Astrocyte (in vitro differentiated cells and primary cell): Measurements from ENCODE around the gene SPSB1. TPM values are rescaled to one million over a fixed set of nuclear protein-coding genes. Genes with fewer than 3 reads are reported as not detected.
A peak's percentile ranks its signal among the peaks of the same experiment; 100 is the strongest.

Experiments
- DNase-seq: peaks from one replicate; pipeline ENCODE4 v3.0.0-alpha.2; 2010; ENCODE audit warnings: low read depth
- FAIRE-seq: peaks from 2 replicates; lab custom pipeline; 2011; peaks lifted over from hg19 to GRCh38; lab: Jason Lieb, UNC
- H2AFZ ChIP-seq: 2 replicates; pipeline ENCODE4 v1.6.0; 2012; ENCODE audit warnings: low read depth, low read length, inconsistent platforms
- H3K27ac ChIP-seq: 2 replicates; pipeline ENCODE4 v1.5.1; 2011; ENCODE audit warnings: low read depth, low read length, inconsistent platforms
- H3K27me3 ChIP-seq: 2 replicates; pipeline ENCODE4 v1.6.0; 2011; ENCODE audit warnings: low read length, inconsistent platforms; ENCODE audit not compliant: insufficient read depth
- H3K36me3 ChIP-seq: 2 replicates; pipeline ENCODE4 v1.5.1; 2011; ENCODE audit warnings: low read length, inconsistent platforms; ENCODE audit not compliant: insufficient read depth
- H3K4me1 ChIP-seq: 2 replicates; pipeline ENCODE4 v1.5.1; 2011; ENCODE audit warnings: low read length, inconsistent platforms; ENCODE audit not compliant: insufficient read depth
- H3K4me2 ChIP-seq: 2 replicates; pipeline ENCODE4 v1.6.0; 2012; ENCODE audit warnings: low read length, inconsistent platforms
- H3K4me3 ChIP-seq: 2 replicates; pipeline ENCODE4 v1.5.1; 2011; ENCODE audit warnings: low read depth, mild to moderate bottlenecking, low read length, inconsistent platforms; ENCODE audit not compliant: insufficient read depth
- H3K79me2 ChIP-seq: 2 replicates; pipeline ENCODE4 v1.6.0; 2012; ENCODE audit warnings: mild to moderate bottlenecking, low read length, inconsistent platforms; ENCODE audit not compliant: insufficient read depth
- H3K9ac ChIP-seq: 2 replicates; pipeline ENCODE4 v1.6.0; 2012; ENCODE audit warnings: mild to moderate bottlenecking, low read length, inconsistent platforms
- H3K9me3 ChIP-seq: 2 replicates; pipeline ENCODE4 v1.5.1; 2012; ENCODE audit warnings: low read depth, mild to moderate bottlenecking, low read length, inconsistent platforms; ENCODE audit not compliant: insufficient read depth
- H4K20me1 ChIP-seq: 2 replicates; pipeline ENCODE4 v1.6.0; 2012; ENCODE audit warnings: low read length, inconsistent platforms; ENCODE audit not compliant: insufficient read depth
- H3K27ac Mint-ChIP-seq: one replicate; pipeline ENCODE4 v1.8.0; 2021; ENCODE audit warnings: mild to moderate bottlenecking, mixed read lengths; ENCODE audit not compliant: unreplicated experiment
- H3K27me3 Mint-ChIP-seq: one replicate; pipeline ENCODE4 v1.8.0; 2021; ENCODE audit warnings: low read depth, mixed read lengths; ENCODE audit not compliant: unreplicated experiment
- H3K36me3 Mint-ChIP-seq: one replicate; pipeline ENCODE4 v1.8.0; 2021; ENCODE audit warnings: low read depth, mixed read lengths; ENCODE audit not compliant: unreplicated experiment
- H3K4me1 Mint-ChIP-seq: one replicate; pipeline ENCODE4 v1.8.0; 2021; ENCODE audit warnings: low read depth, mixed read lengths; ENCODE audit not compliant: unreplicated experiment
- H3K4me3 Mint-ChIP-seq: one replicate; pipeline ENCODE4 v1.8.0; 2021; ENCODE audit warnings: mild to moderate bottlenecking, moderate library complexity, mixed read lengths; ENCODE audit not compliant: unreplicated experiment
- H3K9me3 Mint-ChIP-seq: one replicate; pipeline ENCODE4 v1.8.0; 2021; ENCODE audit warnings: mild to moderate bottlenecking, mixed read lengths; ENCODE audit not compliant: unreplicated experiment
- CTCF ChIP-seq: IDR thresholded peaks from 2 replicates; pipeline ENCODE4 v1.5.1; 2011; ENCODE audit warnings: low read depth, mild to moderate bottlenecking, inconsistent platforms, low read length, moderate library complexity; ENCODE audit not compliant: insufficient read depth
- EZH2 ChIP-seq: IDR thresholded peaks from 2 replicates; pipeline ENCODE4 v1.6.1; 2012; ENCODE audit warnings: mild to moderate bottlenecking, low read length, inconsistent platforms; ENCODE audit not compliant: insufficient read depth
- total RNA-seq: library from RNA; stranded (reverse); gene quantifications from 2 replicates; pipeline ENCODE4 v1.2.1, GENCODE V29; 2021

Gene SPSB1
- total RNA-seq, 1 donor from 2014 or later, result 53.5 TPM

DNA sequence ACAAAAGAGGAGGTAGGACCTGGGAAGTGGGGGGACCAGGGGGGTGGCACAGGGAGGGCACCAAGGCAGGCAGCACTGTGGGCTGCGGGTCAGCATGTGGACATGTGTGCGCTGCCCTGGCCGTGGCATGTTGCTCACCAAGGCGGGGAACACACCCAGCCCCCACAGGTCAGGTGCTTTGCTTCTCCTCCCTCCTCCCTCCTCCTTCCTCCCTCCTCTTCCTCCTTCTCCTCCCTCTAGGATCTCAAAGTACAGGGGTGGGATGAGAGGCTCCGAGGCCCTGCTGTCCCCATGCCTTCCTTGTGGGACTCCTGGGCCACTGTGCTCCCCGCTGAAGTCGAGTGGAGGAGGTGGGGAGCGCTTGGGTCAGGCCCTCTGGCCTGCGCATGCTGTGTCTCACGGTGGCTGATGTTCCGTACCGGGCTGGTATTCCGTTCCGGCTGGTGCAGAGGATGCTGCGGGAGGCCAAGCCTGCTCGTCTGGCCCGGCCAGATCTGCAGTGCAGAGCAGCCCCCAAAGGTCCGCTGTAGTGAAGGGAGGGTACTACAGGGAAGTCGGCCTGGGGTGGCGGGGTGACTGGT, 26.6 kb downstream of the SPSB1 start:
- H3K27me3 Mint-ChIP-seq, result no peaks in the 10 kb centered on the region
- H3K36me3 Mint-ChIP-seq, result peaks cover 24% of the 10 kb centered on the region
- H3K4me3 Mint-ChIP-seq, result no peak overlapping the region
- peaks cover 54% of the 10 kb centered on the region for H3K4me1 Mint-ChIP-seq
- no peaks in the 10 kb centered on the region for H3K9me3 Mint-ChIP-seq
- peaks cover 97% of the 10 kb centered on the region for H4K20me1 ChIP-seq
- H3K9me3 ChIP-seq, result no peaks in the 10 kb centered on the region
- H3K9ac ChIP-seq, result no peak overlapping the region
- peaks cover 61% of the 10 kb centered on the region for H3K4me1 ChIP-seq
- no peaks in the 10 kb centered on the region for H3K27me3 ChIP-seq
- H3K27ac ChIP-seq, result no peak overlapping the region
- H3K79me2 ChIP-seq, result peaks cover 100% of the 10 kb centered on the region
- TF ChIP-seq EZH2 (no peak), CTCF (no peak)
- FAIRE-seq, result no peak
- H3K36me3 ChIP-seq, result no peaks in the 10 kb centered on the region
- H3K4me2 ChIP-seq, result no peak overlapping the region
- H3K27ac Mint-ChIP-seq, result no peak overlapping the region
- H3K4me3 ChIP-seq, result no peak overlapping the region
- H2AFZ ChIP-seq, result no peak overlapping the region
- no peak for DNase-seq

GRCh38 chr1:9319789-9320519, 27.3 kb downstream of the SPSB1 start:
- Mint-ChIP-seq H3K27me3 (no peaks in the 10 kb centered on the region), H3K27ac (no peak overlapping the region)

More at GRCh38 chr1:9319789-9320519, 27.3 kb downstream of the SPSB1 start:
- no peak overlapping the region for H2AFZ ChIP-seq
- H3K36me3 Mint-ChIP-seq, result peaks cover 20% of the 10 kb centered on the region
- H3K9me3 Mint-ChIP-seq, result no peaks in the 10 kb centered on the region
- H3K27me3 ChIP-seq, result no peaks in the 10 kb centered on the region
- no peak for FAIRE-seq
- H3K4me1 ChIP-seq, result peaks cover 64% of the 10 kb centered on the region
- TF ChIP-seq EZH2, result no peak
- TF ChIP-seq CTCF, result no peak
- H3K4me1 Mint-ChIP-seq, result peaks cover 54% of the 10 kb centered on the region
- H3K9ac ChIP-seq, result no peak overlapping the region
- H3K4me2 ChIP-seq, result peak overlapping the region; percentile 67
- H4K20me1 ChIP-seq, result peaks cover 97% of the 10 kb centered on the region
- H3K9me3 ChIP-seq, result no peaks in the 10 kb centered on the region
- H3K27ac ChIP-seq, result no peak overlapping the region
- no peaks in the 10 kb centered on the region for H3K36me3 ChIP-seq
- H3K79me2 ChIP-seq, result peaks cover 100% of the 10 kb centered on the region
- no peak overlapping the region for H3K4me3 ChIP-seq
- H3K4me3 Mint-ChIP-seq, result no peak overlapping the region
- DNase-seq, result no peak
